ENCODE data around the gene METTL9.
"Not testable (repeated sequence)": the region's sequence is repeated elsewhere in the genome, so short reads cannot be mapped to it uniquely, and the experiment has no call there.

Gene METTL9

DNA sequence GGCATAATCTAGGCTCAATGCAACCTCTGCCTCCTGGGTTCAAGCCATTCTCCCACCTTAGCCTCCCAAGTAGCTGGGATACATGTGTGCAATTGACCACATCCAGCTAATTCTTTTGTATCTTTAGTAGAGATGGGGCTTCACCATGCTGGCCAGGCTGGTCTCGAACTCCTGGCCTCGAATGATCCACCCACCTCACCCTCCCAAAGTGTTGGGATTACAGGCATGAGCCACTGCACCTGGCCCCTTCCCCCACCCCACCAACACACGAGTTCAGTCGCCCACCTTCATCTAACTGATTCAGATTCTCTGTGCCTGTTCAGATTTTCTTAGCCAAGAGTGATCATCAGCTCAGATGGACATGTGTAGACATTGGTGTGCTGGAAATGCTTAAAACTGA, 25.0 kb upstream of the METTL9 start:
- DNase-seq = no peak

DNA sequence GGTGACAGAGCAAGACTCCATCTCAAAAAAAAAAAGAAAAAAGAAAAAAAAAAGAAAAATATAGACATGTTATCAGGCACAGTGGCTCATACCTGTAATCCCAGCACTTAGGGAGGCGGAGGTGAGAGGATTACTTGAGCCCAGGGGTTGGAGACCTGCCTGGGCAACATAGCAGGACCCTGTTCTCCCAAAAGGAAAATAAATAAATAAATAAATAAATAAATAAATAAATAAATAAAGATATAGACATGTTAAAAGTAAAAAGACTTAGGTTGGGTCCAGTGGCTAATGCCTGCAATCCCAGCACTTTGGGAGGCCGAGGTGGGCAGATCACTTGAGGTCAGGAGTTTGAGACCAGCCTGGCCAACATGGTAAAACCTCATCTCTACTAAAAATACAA, 23.1 kb upstream of the METTL9 start:
- not testable (repeated sequence) for DNase-seq

DNA sequence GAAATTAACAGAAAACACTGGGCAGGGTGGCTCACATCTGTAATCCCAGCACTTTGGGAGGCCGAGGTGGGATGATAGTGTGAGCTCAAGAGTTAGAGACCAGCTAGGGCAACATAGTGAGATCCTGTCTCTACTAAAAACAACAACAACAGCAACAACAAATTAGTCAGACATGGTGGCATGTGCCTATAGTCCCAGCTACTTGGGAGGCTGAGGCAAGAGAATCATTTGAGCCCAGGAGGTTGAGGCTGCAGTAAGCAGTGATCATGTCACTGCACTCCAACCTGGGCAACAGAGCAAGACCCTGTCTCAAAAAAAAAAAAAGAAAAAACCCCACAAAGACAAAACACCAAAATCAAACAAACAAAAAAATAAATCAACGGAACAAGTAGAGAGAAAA, 21.9 kb upstream of the METTL9 start:
- DNase-seq = not testable (repeated sequence)

DNA sequence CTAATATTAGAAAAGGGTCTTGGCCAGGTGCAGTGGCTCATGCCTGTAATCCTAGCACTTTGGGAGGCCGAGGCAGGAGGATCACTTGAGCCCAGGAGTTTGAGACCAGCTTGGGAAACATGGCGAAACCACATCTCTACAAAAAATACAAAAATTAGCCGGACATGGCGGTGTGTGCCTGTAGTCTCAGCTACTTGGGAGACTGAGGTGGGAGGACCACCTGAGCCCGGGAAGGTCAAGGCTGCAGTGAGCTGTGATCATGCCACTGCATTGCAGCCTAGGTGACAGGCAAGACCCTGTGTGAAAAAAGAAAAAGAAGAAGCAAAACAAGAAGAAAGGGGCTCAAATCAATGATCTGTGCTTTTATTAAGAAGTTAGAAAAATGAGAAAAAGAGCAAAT, 21.1 kb upstream of the METTL9 start:
- DNase-seq = not testable (repeated sequence)

DNA sequence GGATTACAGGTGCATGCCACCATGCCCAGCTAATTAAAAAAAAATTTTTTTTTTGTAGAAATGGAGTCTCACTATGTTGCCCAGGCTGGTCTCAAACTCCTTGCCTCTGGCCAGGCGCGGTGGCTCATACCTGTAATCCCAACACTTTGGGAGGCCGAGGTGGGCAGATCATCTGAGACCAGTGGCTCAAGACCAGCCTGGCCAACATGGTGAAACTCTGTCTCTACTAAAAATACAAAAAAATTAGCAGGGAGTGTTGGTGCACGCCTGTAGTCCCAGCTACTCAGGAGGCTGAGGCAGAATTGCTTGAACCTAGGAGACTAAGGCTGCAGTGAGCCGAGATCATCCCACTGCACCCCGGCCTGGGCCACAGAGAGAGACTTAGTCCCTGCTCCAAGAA, 19.2 kb upstream of the METTL9 start:
- not testable (repeated sequence) for DNase-seq

DNA sequence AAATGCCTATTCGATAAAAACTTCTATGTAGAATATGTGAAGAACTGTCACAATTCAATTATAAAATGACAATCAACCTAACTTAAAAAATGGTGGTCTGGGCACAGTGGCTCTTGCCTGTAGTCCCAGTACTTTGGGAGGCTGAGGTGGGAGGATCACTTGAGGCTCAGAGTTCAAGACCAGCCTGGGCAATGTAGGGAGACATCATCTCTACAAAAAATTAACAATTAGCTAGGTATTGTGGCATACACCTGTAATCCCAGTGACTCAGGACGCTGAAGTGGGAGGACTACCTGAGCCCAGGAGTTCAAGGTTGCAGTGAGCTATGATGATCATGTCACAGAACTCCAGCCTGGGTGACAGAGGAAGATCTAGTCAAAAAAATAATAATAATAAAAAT, 18.6 kb upstream of the METTL9 start:
- no peak for DNase-seq

DNA sequence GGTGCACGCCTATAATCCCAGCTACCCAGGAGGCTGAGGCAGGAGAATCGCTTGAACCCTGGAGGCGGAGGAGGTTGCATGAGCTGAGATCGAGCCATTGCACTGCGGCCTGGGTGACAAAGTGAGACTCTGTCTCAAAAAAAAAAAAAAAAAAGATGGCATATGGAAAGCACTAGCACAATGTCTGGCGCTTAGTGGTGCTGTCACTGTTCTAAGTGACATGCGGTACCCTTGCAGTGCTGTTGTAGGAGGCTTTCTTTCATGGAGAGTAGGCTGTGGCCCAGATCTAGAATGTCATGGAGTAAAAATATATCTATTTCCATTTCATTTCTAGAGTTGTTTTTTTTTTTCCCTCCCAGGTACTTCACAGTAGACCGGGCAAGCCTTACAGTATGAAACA, 14.6 kb upstream of the METTL9 start:
- no peak for DNase-seq

DNA sequence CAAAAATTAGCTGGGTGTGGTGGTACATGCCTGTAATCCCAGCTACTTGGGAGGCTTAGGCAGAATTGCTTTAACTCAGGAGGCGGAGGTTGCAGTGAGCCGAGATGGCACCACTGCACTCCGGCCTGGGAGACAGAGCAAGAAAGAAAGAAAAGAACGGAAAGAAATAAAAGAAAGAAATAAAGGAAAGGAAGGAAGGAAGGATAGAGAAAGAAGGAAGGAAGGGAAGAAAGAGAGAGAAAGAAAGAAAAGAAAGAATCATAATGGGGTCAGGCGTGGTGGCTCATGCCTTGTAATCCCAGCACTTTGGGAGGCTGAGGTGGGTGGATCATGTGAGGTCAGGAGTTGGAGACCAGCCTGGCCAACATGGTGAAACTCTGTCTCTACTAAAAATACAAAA, 10.8 kb upstream of the METTL9 start:
- not testable (repeated sequence) for DNase-seq

DNA sequence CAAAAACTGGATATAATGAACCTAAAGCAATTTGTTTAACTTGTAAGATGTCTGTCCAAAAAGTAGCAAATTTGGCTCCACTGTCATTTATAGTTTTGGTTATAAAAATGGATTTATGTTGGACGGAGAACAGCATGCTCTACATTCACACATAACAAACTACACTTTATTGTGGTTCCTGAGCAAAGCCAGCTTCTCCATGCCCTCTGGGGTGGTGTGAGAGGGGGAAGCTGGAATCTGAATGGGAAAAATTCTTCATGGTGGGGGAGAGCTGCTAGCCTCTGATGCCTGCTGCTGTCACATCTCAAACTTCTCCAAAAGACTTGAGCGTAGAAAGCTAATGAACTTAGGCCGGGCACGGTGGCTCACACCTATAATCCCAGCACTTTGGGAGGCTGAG, 9.8 kb upstream of the METTL9 start:
- DNase-seq = no peak

DNA sequence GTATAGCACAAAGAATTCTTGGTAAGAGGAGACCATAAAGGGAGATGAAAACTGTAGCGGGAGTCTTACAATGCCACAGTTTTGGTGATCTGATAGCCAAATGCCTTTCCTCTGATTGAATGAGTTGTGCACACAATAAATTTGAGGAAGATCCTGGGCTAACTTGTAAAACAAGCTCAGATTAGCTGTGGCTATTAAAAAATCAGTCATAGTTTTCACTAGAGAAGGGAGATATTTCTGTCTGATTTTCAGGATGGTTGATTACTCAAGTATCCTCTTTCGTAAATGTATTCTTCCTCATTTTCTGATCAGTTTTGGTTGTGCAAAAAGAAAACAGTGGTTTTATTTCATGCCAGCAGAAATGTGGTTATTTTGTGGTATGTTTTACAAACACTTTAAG, 9.1 kb upstream of the METTL9 start:
- no peak for DNase-seq

DNA sequence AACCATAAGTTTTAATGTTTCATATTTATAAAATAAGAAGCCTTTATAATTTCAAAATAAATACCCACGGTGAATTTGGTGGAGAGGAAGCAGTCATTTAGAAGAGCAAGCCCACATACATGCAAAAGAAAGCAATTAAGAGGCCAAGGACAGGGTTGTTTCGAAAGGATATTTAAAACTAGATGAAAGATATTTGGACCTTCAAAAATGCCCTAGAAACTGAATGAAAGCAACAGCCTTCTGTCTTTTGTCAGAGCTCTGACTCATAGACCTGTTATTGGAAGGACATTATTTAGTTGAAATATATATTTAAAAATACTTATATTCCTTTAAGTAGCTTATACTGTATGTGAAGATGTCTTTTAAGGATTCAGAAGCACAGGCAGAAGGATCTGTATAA, 8.6 kb upstream of the METTL9 start:
- no peak for DNase-seq

DNA sequence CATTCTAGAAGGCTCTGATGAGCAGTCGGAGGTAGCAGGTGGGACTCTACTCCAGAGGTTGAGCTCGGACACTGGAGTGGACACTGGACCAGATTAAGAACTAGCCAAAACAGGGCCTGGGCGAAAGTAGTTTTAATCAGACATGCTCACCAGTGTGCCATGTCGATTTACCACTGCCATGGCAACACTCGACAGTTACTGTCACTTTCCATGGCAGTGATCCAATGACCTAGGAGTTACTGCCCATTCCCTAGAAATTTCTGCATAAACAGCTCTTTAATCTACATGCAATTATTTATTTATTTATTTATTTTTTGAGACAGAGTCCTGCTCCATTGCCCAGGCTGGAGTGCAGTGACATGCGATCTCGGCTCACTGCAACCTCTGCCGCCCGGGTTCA, 7.2 kb upstream of the METTL9 start:
- DNase-seq = no peak

DNA sequence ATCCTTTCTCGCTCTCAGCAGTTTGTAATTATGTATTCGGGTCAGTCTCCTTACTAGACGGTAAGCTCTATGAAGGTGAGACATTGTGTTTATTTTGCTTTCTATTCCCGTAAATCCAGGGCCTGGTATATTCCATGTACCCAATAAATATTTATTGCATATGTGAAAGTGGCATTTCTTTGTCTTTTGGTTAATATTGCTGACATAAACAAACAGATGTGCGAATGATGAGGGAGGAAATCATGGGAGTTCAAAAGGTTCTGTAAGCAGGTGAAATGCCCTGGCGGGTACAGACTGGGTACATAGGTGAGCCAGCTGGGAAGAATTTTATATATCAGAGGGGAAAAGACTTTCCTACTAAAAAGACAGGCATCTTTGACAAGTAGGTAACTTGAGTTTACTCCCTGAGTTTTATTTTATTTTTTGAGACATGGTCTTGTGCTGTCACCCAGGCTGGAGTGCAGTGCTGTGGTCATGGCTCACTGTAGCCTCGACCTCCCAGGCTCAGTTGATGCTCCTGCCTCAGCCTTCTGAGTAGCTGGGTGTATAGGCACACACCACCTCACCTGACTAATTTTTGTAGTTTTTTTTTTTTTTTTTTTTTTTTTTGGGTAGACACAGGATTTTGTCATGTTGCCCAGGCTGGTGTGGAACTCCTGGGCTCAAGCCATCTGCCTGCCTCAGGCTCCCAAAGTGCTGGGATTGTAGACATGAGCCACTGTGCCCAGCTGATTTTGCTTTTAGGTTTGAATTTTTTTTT, 5.7 kb upstream of the METTL9 start:
- no peak for DNase-seq

DNA sequence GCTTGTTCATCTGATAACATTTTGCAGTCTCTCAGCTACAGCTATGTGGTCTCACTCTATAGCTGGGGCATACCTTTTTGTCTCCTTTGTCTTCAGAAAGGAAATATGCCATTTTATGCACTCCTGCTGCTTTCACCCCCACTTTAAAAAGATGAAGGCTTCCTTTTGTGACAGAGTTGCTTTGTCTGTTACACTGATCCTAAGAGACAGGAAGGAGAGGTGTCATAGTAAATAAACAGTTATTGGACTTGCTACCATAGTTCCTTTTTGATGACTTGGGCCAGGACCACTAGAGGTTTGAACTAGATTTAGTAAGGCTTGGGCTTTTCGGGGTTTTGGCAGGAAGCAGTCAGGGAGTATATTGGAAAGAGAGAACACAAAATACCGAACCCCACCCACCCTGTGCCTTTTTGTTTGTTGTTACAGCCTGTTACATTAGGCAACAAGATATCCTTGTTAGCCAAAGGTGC, 1.8 kb upstream of the METTL9 start:
- DNase-seq = no peak

DNA sequence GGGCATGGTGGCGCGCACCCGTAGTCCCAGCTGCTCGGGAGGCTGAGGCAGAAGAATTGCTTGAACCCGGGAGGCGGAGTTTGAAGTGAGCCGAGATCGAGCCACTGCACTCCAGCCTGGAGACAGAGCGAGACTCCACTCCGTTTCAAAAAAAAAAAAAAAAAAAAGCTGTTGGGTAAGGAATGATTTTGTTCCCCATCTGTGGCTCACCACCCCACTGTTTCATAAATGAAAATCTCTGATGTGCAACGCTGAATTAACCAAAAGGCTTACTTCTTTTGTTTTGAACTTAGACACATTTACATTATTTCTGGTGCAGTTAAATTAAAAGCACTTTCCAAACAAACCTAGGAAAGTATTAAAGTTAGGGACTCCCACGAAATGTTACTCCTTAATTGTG, 1.2 kb upstream of the METTL9 start:
- DNase-seq = no peak

DNA sequence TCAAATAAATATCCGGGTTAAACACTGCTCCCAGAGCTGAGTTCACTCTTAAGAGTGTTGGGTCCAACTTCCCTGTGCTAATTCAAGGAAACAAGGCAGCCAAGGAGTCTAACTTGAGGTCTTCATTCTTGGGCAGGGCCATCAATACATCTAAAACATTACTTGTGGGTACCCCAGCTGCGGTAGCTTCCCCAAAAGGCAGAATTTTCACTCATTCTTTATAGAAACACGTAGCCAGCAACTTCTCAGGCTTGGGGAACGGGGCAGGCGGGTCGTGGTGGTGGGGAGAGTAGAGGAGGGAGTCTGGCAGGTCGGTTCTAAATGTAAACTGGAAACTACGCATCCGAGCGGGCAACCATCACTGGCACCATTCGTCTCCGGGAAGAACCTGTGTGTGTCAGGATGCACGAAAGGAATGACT, 666 bp upstream of the METTL9 start:
- no peak for DNase-seq

DNA sequence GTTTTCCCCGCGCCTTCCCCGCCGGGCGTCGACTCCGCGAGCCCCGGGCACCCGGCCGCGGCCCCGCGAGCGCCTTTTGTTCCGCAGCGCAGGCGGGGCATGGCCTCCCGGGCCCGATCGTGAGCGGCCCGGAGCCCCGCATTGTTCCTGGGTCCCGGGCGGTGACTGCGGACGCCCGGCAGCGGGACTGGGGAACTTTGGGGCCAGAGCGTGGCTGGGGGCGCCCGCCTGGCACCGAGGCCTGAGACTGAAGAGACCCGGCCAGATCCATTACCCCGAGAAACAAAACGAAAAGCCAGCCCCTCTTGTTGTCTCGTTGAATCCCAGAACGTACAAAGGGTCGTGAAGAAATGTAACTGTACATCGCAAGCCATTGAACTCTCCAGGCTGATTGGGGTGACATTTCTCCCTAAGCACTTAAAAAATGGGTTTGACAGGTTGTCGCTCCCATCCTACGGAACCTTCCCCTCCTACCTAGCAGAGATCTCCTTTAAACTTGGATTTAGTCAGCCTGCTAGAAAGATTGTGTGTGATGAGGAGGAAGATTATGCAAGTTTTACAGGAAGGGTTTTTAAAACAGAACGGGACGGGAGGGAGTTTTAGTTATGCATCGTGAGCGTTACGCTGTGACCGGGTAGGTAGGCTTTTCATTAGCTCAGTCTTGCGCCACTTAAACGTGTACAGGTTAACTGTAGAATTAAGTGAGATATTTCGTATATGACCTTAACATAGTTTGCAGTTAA, 825 bp downstream of the METTL9 start:
- DNase-seq = peak; percentile 16

DNA sequence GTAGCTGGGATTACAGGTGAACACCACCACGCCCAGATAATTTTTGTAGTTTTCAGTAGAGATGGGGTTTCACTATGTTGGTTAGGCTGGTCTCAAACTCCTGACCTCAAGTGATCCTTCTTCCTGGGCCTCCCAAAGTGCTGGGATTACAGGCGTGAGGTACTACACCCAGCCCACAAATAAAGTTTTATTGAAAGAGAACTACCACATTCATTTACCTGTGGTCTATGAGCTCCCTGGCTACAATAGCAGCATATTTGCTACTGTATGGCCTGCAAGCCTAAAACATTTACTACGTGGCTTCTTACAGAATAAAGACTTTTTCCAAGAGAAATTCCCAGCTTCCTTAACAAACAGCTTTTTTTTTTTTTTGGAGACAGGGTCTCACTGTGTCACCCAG, 3.4 kb downstream of the METTL9 start:
- DNase-seq = no peak

DNA sequence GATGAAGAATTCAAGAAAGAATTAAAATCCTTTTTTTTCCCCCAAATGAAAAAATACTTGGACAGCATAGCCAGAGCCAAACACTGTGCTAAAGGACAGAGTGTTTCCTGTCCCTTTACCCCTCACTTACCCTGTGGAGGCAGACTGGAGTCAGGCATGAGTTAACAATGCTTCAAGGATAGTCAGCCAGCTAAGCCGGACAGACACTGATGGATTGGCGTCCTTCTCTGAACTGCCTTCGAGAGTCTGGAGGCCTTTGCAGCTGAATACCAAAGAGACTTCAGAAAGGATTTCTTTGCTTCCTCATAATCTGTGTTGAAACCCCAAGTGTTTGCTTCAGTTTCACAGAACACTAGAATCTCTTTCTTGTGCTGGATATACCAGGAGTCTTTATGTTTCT, 4.6 kb downstream of the METTL9 start:
- peak; percentile 63 for DNase-seq

DNA sequence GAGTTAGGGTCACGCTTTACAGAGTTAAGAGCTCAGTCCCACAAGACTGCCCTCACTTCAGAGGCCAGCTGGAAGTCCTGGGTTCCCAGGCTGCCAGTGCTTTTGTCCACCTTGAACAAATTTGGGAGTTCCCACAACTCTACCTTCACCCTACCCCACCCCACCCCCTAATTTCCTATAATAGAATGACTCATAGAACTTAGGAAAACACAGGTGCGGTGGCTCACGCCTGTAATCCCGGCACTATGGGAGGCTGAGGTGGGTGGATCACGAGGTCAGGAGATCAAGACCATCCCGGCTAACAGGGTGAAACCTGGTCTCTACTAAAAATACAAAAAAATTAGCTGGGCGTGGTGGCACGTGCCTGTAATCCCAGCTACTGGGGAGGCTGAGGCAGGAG, 6.5 kb downstream of the METTL9 start:
- not testable (repeated sequence) for DNase-seq

DNA sequence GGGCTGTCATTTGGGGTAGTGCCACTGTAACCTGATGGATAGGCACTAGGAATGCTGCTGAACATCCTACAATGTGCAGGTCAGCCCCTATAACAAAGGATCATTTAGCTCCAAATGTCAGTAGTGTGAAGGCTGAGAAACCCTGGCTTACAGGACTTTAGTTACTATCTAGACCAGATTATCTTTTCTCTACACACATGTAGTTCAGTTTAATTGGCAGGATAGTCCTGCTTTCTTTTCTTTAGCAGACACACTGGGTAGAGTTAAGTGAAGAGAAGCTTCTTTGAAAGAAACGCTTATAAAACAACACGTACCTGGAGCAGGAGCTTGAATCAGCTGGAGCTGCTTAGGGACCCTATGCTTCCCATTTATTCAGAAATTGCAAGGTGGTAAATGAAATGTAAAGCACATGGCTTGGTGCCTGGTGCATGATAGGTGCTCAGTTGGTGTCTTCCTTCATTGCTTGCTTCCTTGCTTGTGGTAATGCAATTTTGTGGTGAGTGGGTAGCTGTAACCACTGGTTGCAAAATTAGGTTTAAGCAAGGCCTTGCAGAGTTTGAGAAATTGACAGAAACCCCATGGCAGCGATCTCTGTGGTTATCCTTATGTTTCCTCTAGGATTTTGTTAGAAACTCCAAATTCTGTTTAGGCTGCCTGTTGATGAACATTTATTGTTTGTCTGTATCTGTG, 9.4 kb downstream of the METTL9 start:
- no peak for DNase-seq

DNA sequence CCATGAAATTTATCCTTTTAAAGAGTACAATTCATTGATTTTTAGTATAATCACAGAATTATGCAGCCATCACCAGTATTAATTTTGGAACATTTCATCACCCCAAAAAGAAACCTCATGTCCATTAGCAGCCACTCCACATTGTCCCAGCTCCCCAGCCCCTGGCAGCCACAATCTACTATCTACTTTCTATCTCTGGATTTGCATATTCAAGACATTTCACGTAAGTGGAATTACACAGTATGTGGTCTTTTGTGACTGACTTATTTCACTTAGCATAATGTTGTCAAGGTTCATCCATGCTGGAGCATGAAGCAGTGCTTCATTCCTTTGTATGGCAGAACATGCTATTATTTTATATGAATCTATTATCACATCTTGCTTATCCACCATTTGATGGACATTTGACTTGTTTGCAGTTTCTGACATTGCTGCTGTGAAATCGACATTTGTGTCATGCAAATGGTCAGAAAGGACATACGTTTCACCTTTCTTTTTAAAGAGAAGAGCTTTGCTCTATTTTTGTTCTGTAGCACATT, 10.7 kb downstream of the METTL9 start:
- DNase-seq = no peak

DNA sequence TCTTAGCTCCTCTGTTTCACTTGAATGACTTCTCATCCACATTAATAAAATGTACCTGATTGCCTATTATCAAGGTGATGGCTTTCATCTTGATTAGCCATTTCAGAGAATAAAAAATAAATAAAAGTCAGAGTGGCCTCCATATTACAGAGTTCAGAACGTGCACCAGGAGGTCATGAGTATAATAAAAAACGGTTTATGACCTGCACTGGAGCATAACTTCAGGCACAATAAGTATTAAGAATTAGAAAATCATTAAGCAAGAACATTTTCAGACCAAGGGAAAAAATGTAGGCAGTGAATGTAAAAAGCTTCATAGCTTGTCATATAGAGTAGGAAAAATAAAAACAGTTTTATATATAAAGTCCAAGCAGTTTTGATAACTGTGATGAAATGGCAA, 11.4 kb downstream of the METTL9 start:
- DNase-seq = no peak

Data from fibroblast of skin of abdomen (primary cell).